Prostate gland (tissue), 2 donors: ENCODE measurements around the gene SEC63. TPM values are rescaled to one million over a fixed set of nuclear protein-coding genes. Genes with fewer than 3 reads are reported as not detected.
"Not testable (repeated sequence)": the region's sequence is repeated elsewhere in the genome, so short reads cannot be mapped to it uniquely, and the experiment has no call there.

Source experiments
- DNase-seq: peaks from one replicate; pipeline ENCODE4 v3.0.0-alpha.2; 2019; ENCODE audit warnings: low spot score
- H3K27ac ChIP-seq, 2 donors: fragments of 200-600 bp; sonication (generic); 2 replicates each; pipeline ENCODE4 v1.5.1; 2017 to 2019
- H3K27me3 ChIP-seq: fragments of 200-600 bp; sonication (generic); replicated peaks from 2 replicates; pipeline ENCODE4 v1.5.1; 2019; ENCODE audit not compliant: insufficient read depth
- H3K36me3 ChIP-seq, 2 donors: fragments of 200-600 bp; sonication (generic); 1 replicate in 1 of 2; 2 replicates in 1 of 2; pipeline versions ENCODE4 v1.5.1 to v1.8.1; 2017 to 2019
- H3K4me1 ChIP-seq: fragments of 200-600 bp; sonication (generic); replicated peaks from 2 replicates; pipeline ENCODE4 v1.5.1; 2019
- H3K4me3 ChIP-seq, 2 donors: fragments of 200-600 bp; sonication (generic); 2 replicates each; pipeline ENCODE4 v1.5.1; 2017 to 2019
- H3K9me3 ChIP-seq: fragments of 200-600 bp; sonication (generic); 2 replicates; pipeline ENCODE4 v1.5.1; 2017
- CTCF ChIP-seq, 4 experiments: fragments of 200-600 bp in 2 of 4; fragments of 450-650 bp in 2 of 4; sonication (generic) in 2 of 4; IDR thresholded peaks; 1 replicate in 3 of 4; 2 replicates in 1 of 4; pipeline ENCODE4 v1.5.1; 2016 to 2019; ENCODE audit warnings: antibody characterized with exemption in 4 of 4, mild to moderate bottlenecking in 2 of 4, moderate library complexity in 2 of 4
- POLR2A ChIP-seq: fragments of 450-650 bp; IDR thresholded peaks from one replicate; pipeline ENCODE4 v1.6.1; 2016; ENCODE audit warnings: antibody characterized with exemption, mild to moderate bottlenecking
- POLR2AphosphoS5 ChIP-seq: sonication (generic); formaldehyde crosslinking; IDR thresholded peaks from one replicate; pipeline ENCODE4 v1.6.1; 2017; ENCODE audit warnings: antibody characterized with exemption
- WGBS: methylation state at CpG from one replicate; pipeline ENCODE4 v1.1.5; 2018; 5-methylcytosine and 5-hydroxymethylcytosine counted together
- intact Hi-C: fragments of 100-400 bp; cut with DNase I; formaldehyde crosslinking; loops from one replicate; pipeline ENCODE4 v1.14.2; 2022
- total RNA-seq, 2 donors: library from RNA; depleted of rRNA; stranded (reverse); fragments of >200 nt; gene quantifications; one replicate each; pipeline ENCODE4 v1.1.0, GENCODE V29; 2016

Gene SEC63
- total RNA-seq, 2 donors from 2014 or later, result 28.6 to 35.2 TPM

GRCh38 chr6:107931894-107932293, 26.1 kb downstream of the SEC63 start:
- no peaks in the 10 kb centered on the region for H3K27me3 ChIP-seq
- WGBS, result 77% methylated on average over 3 of the region's 3 CpGs
- intact Hi-C loops, result no loop called here
- H3K9me3 ChIP-seq, result no peaks in the 10 kb centered on the region
- H3K36me3 ChIP-seq, result no peaks in the 10 kb centered on the region
- H3K4me1 ChIP-seq, result no peaks in the 10 kb centered on the region
- no peak overlapping the region for H3K27ac ChIP-seq
- DNase-seq, result no peak
- H3K4me3 ChIP-seq, result no peak overlapping the region
- TF ChIP-seq CTCF (IDR thresholded peaks at IDR 0.05) (no peak), POLR2AphosphoS5 (no peak)

GRCh38 chr6:107928984-107929383, 29.0 kb downstream of the SEC63 start:
- WGBS, result 96% methylated on average over 2 of the region's 2 CpGs
- intact Hi-C loops, result no loop called here
- Histone ChIP-seq H3K36me3 (no peaks in the 10 kb centered on the region), H3K27me3 (no peaks in the 10 kb centered on the region), H3K27ac (no peak overlapping the region), H3K4me3 (no peak overlapping the region), H3K4me1 (no peaks in the 10 kb centered on the region), H3K9me3 (no peaks in the 10 kb centered on the region)
- no peak for DNase-seq
- TF ChIP-seq CTCF (IDR thresholded peaks at IDR 0.05) (no peak), POLR2AphosphoS5 (no peak), POLR2A (no peak)

DNA sequence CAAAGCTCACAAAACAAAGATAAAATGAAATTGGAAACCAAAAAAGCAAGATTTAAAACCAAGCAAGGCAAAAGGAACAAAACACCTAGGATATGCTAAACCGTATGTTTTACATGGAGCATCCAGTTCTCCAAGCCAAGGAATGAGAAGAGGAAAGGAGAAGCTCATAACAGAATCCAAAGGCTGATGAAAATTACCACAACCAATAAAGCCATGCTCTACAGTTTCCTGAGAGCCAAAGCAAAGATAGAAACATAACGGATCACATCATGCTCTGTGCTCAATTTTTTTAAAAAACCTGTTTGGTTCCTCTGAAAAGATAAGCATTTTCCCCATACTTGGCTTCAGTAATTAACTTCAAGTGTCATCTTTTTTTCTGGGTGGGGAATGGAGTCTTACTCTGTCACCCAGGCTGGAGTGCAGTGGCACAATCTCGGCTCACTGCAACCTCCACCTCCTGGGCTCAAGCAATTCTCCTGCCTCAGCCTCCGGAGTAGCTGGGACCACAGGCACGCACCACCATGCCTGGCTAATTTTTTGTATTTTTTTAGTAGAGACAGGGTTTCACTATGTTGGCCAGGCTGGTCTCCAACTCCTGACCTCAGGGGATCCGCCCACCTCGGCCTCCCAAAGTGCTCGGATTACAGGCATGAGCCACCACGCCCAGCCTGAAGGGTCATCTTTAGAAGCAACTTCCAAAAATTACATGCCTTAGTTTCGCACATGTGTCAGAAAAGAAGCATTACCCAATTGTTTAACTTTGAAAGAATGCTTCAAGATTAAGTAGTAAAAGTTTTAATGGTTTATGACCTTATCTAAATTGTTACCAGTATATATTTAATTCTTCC, 31.1 kb downstream of the SEC63 start:
- H3K4me1 ChIP-seq, H3K9me3 ChIP-seq, intact Hi-C loops, H3K36me3 ChIP-seq, H3K27me3 ChIP-seq, H3K27ac ChIP-seq, H3K4me3 ChIP-seq, DNase-seq: not testable (repeated sequence)
- 70% methylated on average over 10 of the region's 10 CpGs for WGBS

DNA sequence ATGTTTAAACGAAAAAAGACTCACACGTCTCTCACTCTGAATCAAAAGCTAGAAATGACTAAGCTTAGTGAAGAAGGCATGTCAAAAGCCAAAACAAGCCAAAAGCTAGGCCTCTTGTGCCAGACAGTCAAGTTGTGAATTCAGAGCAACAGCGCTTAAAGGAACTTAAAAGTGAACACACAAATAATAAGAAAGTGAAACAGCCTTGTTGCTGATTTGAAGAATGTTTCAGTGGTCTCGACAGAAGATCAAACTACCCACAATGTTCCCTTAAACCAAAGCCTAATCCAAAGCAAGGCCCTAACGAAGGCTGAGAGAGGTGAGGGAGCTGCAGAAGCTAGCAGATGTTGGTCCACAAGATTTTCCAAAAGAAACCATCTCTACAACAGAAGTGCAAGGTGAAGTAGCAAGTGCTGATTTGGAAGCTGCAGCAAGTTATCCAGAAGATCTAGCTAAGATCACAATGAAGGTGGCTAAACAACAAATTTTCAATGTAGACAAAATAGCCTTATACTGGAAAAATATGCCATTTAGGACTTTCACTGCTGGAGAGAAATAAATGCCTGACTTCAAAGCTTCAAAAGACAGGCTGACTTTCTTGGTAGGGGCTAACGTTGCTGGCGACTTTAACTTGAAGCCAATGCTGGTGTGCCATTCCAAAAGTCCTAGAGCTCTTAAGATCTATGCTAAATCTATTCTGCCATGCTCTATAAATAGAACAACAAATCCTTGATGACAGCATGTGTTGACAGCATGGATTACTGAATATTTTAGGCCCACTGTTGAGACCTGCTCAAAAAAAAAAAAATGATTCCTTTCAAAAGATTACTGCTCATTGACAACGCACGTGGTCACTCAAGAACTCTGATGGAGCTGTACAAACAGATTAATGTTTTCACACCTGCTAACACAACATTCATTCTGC, 40.3 kb downstream of the SEC63 start:
- no peak overlapping the region for H3K4me3 ChIP-seq
- no peaks in the 10 kb centered on the region for H3K4me1 ChIP-seq
- no peak overlapping the region for H3K27ac ChIP-seq
- intact Hi-C loops, result no loop called here
- no peaks in the 10 kb centered on the region for H3K9me3 ChIP-seq
- H3K27me3 ChIP-seq, result no peaks in the 10 kb centered on the region
- DNase-seq, result no peak
- no peak for TF ChIP-seq POLR2A
- TF ChIP-seq CTCF (IDR thresholded peaks at IDR 0.05), result no peak
- TF ChIP-seq POLR2AphosphoS5, result no peak
- H3K36me3 ChIP-seq, result peaks cover 3 to 18% of the 10 kb centered on the region in 2 donors
- WGBS, result 97% methylated on average over 9 of the region's 9 CpGs

- 98% methylated on average over 6 of the region's 6 CpGs for WGBS
- H3K4me1 ChIP-seq, intact Hi-C loops, H3K4me3 ChIP-seq, H3K27me3 ChIP-seq, H3K9me3 ChIP-seq, DNase-seq, H3K27ac ChIP-seq: not testable (repeated sequence)
- H3K36me3 ChIP-seq, result peaks cover 3 to 18% of the 10 kb centered on the region in 2 donors
Measured at GRCh38 chr6:107916961-107917360, 41.0 kb downstream of the SEC63 start.
